Epidermal melanocyte (primary cell): ENCODE data around the gene CREBBP.
A peak's percentile ranks its signal among the peaks of the same experiment; 100 is the strongest.
"Not testable (repeated sequence)": the region's sequence is repeated elsewhere in the genome, so short reads cannot be mapped to it uniquely, and the experiment has no call there.

Source experiments
- DNase-seq: peaks from one replicate; pipeline ENCODE4 v3.0.0; 2011; ENCODE audit warnings: low spot score; ENCODE audit not compliant: insufficient read length

Gene CREBBP

GRCh38 chr16:3715430-3715829 lies 165.1 kb downstream of the CREBBP start:
- no peak for DNase-seq

DNA sequence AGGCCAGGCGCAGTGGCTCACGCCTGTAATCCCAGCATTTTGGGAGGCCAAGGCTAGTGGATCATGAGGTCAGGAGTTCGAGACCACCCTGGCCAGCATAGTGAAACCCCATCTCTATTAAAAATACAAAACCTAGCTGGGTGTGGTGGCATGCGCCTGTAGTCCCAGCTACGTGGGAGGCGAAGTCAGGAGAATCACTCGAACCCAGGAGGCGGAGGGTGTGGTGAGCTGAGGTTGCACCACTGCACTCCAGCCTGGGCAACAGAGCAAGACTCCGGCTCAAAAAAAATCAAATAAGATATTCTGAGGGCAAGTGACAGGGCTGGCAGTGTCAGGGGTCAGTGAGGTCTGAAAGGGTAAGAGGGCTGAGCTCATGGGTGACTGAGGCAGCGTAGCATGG lies 166.1 kb downstream of the CREBBP start:
- not testable (repeated sequence) for DNase-seq

- no peak for DNase-seq
Measured at GRCh38 chr16:3713587-3714242, 166.8 kb downstream of the CREBBP start.

- no peak for DNase-seq
Measured at GRCh38 chr16:3712861-3713372, 167.6 kb downstream of the CREBBP start.

GRCh38 chr16:3706253-3707012 lies 174.1 kb downstream of the CREBBP start:
- DNase-seq: no peak

GRCh38 chr16:3702082-3702481 lies 178.4 kb downstream of the CREBBP start:
- DNase-seq: no peak

DNA sequence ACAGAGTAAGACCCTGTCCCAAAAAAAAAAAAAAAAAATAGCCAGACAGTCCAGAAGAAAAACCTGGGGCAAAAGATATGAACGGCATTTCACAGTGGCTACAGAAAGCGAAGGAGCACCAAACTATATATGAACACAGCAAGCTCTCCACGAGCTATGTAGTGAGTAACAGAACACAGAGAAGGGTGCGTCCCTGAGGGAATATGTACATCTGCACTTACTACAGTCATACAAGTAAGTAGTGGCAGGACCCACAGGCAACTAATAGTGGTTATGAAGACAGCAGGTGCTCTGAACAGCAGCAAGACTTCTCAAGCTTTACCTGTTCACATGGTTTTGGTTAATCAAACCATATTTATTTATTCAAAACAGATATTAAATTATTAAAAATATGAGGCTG lies 179.0 kb downstream of the CREBBP start:
- DNase-seq: no peak

GRCh38 chr16:3698941-3699340 lies 181.6 kb downstream of the CREBBP start:
- no peak for DNase-seq

DNA sequence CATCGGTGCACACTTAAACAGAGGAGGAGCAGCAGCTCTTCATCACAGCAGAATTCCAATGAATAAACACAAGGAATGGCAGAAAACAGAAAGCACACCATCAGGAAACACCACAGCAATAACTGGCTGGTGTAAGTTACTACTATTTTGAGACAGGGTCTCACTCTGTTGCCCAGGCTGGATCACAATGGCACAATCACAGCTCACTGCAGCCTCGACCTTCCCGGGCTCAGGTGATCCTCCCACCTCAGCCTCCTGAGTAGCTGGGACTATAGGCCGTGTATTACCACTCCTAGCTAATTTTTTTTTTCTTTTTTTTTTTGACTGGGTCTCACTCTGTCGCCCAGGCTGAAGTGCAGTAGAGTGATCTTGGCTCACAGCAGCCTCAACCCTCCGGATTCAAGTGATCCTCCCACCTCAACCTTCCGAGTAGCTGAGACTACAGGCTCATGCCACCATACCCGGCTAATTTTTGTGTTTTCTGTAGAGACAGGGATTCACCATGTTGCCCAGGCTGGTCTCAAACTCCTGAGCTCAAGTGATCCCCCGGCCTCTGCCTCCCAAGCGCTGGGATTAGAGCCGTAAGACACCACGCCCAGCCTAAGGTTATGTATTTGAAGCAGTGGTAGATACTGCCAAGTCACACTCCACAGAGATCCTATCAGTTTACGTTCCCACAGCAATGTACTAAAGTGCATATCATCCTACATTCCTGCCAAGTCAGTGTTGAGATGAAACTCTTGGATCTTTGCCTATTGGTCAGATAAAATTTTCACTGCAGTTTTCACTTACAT lies 183.9 kb downstream of the CREBBP start:
- DNase-seq: no peak

GRCh38 chr16:3695610-3696369 lies 184.7 kb downstream of the CREBBP start:
- DNase-seq: no peak

- no peak for DNase-seq
Measured at GRCh38 chr16:3694051-3694450, 186.5 kb downstream of the CREBBP start.

GRCh38 chr16:3691761-3692160 lies 188.8 kb downstream of the CREBBP start:
- no peak for DNase-seq

- no peak for DNase-seq
Measured at GRCh38 chr16:3690980-3691720, 189.4 kb downstream of the CREBBP start.

GRCh38 chr16:3690470-3690928 lies 190.0 kb downstream of the CREBBP start:
- DNase-seq: peak; percentile 93

DNA sequence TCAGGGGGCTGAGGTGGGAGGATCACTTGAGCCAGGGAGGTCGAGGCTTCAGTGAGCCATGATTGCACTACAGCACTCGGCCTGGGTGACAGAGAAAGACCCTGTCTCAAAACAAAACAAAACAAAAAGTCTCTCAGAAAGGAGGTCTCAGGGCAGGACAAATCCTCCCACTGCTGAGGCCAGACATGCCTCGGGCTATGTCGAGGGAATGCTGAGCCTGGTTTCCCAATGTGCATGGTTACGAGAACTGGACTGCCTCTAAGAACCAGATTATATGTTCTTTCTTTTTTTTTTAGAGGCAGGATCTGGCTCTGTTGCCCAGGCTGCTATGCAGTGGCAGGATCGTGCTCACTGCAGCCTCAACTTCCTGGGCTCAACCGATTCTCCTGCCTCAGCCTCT lies 190.8 kb downstream of the CREBBP start:
- no peak for DNase-seq

GRCh38 chr16:3687792-3688191 lies 192.7 kb downstream of the CREBBP start:
- no peak for DNase-seq

DNA sequence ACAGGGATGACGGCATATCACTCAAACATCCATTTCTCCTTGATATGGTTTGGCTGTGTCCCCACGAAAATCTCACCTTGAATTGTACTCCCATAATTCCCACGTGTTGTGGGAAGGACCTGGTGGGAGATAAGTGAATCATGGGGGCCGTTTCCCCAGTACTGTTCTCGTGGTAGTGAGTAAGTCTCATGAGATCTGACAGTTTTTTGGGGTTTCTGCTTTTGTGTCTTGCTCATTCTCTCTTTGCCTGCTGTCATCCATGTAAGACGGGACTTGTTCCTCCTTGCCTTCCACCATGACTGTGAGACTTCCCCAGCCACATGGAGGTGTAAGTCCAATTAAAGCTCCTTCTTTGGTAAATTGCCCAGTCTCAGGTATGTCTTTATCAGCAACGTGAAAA lies 193.5 kb downstream of the CREBBP start:
- no peak for DNase-seq

GRCh38 chr16:3681206-3681605 lies 199.3 kb downstream of the CREBBP start:
- peak; percentile 31 for DNase-seq

DNA sequence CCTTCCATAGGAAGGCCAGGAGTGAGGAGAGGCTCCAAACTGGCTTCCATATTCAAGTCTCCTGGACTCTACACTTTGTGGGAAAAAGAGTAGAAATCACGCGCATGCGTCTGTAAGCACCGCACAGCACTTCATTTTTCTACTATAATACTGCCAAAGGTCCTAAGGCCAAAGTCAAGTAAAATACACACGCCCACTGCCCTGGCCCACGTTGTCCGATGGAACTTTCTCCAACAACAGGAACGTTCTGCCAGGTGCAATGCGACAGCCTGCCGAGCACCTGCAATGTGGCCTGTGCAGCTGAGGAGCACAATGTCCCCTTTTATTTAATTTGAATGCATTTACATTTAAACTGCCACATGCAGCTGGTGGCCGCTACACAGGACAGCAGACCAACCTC lies 202.5 kb downstream of the CREBBP start:
- DNase-seq: no peak

DNA sequence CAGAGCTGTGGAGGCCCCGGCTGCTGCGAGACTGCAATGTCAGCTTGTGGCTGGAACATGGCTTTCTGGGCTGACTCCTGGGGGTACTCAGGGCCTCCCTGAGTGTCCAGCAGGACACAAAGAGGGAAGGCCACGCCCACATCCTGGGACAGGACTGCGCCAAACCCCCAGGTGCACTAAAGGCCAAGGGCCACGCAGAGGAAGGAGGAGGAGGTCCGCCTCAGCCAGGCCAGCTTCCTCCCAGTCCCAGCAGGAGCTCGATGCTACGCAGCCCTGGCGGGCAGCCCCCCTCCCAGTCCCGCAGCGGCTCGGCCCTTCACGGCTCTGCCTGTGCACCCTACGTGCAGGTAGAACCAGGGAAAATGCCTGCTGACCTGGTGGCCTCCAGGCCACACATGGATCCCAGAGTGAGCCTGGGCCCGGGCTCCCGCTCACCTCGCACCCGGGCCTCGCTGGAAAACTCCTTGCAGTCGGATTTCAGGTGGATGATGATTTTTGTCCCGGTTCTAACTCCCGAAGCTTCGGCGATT lies 204.8 kb downstream of the CREBBP start:
- DNase-seq: no peak
